Keratinocyte (primary cell): ENCODE results near the gene JAK1. TPM values are rescaled to one million over a fixed set of nuclear protein-coding genes. Genes with fewer than 3 reads are reported as not detected.

Experiments
- DNase-seq: peaks from one replicate; pipeline ENCODE4 v3.0.0-alpha.2; 2011; ENCODE audit warnings: low read depth, missing footprints, low spot score
- FAIRE-seq: peaks from 2 replicates; lab custom pipeline; 2011; peaks lifted over from hg19 to GRCh38; lab: Jason Lieb, UNC
- H2AFZ ChIP-seq: 2 replicates; pipeline ENCODE4 v1.6.0; 2012; ENCODE audit warnings: low read length, control low read depth, inconsistent platforms; ENCODE audit not compliant: control insufficient read depth
- H3K27ac ChIP-seq: 2 replicates; pipeline ENCODE4 v1.5.1; 2011; ENCODE audit warnings: low read length; ENCODE audit not compliant: control insufficient read depth, insufficient read depth
- H3K27me3 ChIP-seq: 3 replicates; pipeline ENCODE4 v1.6.0; 2011; ENCODE audit warnings: low read length; ENCODE audit not compliant: control insufficient read depth, insufficient read depth; ENCODE audit errors: extremely low read depth
- H3K36me3 ChIP-seq, 2 experiments: 2 replicates in 1 of 2; 3 replicates in 1 of 2; pipeline ENCODE4 v1.5.1; 2011; ENCODE audit warnings: low read length in 2 of 2, mild to moderate bottlenecking in 1 of 2; ENCODE audit not compliant: control insufficient read depth in 2 of 2, insufficient read depth in 2 of 2; ENCODE audit errors: extremely low read depth in 1 of 2
- H3K4me1 ChIP-seq: 3 replicates; pipeline ENCODE4 v1.5.1; 2011; ENCODE audit warnings: low read length; ENCODE audit not compliant: control insufficient read depth, insufficient read depth; ENCODE audit errors: extremely low read depth
- H3K4me2 ChIP-seq: 3 replicates; pipeline ENCODE4 v1.6.0; 2011; ENCODE audit warnings: low read depth, low read length; ENCODE audit not compliant: control insufficient read depth, insufficient read depth; ENCODE audit errors: extremely low read depth
- H3K4me3 ChIP-seq, 3 experiments: fragments of 200-600 bp in 1 of 3; sonication (generic) in 1 of 3; 2 replicates in 2 of 3; 3 replicates in 1 of 3; pipeline ENCODE4 v1.5.1; 2011 to 2016; ENCODE audit warnings: low read length in 3 of 3, mild to moderate bottlenecking in 3 of 3, control low read depth in 2 of 3, inconsistent platforms in 1 of 3, low read depth in 1 of 3, mixed read lengths in 1 of 3, mixed run types in 1 of 3, moderate library complexity in 1 of 3; ENCODE audit not compliant: control insufficient read depth in 2 of 3, insufficient read depth in 2 of 3; ENCODE audit errors: extremely low read depth in 1 of 3
- H3K79me2 ChIP-seq: 2 replicates; pipeline ENCODE4 v1.6.0; 2012; ENCODE audit warnings: low read length; ENCODE audit not compliant: control insufficient read depth, insufficient read depth
- H3K9ac ChIP-seq: 3 replicates; pipeline ENCODE4 v1.6.0; 2011; ENCODE audit warnings: low read length; ENCODE audit not compliant: control insufficient read depth, insufficient read depth; ENCODE audit errors: extremely low read depth
- H3K9me1 ChIP-seq: 3 replicates; pipeline ENCODE4 v1.6.0; 2011; ENCODE audit warnings: low read length; ENCODE audit not compliant: control insufficient read depth, insufficient read depth; ENCODE audit errors: extremely low read depth
- H3K9me3 ChIP-seq: 2 replicates; pipeline ENCODE4 v1.5.1; 2012; ENCODE audit warnings: low read depth, low read length; ENCODE audit not compliant: control insufficient read depth
- H4K20me1 ChIP-seq: 3 replicates; pipeline ENCODE4 v1.6.0; 2011; ENCODE audit warnings: low read length; ENCODE audit not compliant: control insufficient read depth, insufficient read depth; ENCODE audit errors: extremely low read depth
- EZH2 ChIP-seq: IDR thresholded peaks from one replicate; pipeline ENCODE4 v1.6.1; 2012; ENCODE audit warnings: inconsistent platforms, mild to moderate bottlenecking, low read length, moderate library complexity
- dilution Hi-C: fragments of 300-500 bp; cut with MboI; formaldehyde crosslinking; loops from one replicate; pipeline ENCODE4 v1.7.0; 2020; ENCODE audit warnings: low sequenced_read_pairs; ENCODE audit not compliant: extremely low pct_ligation_motif_present
- polyA plus RNA-seq, 5 experiments: library from polyadenylated mRNA; depleted of rRNA in 3 of 5; stranded (reverse) in 3 of 5; stranded (forward) in 1 of 5; unstranded in 1 of 5; fragments of >200 nt; gene quantifications; 1 replicate in 1 of 5; 2 replicates in 3 of 5; 3 replicates in 1 of 5; pipeline versions ENCODE4 v1.2.1 to v1.2.3, GENCODE V29; 2011 to 2012; ENCODE audit warnings: missing spikeins in 2 of 5, low read depth in 1 of 5, low replicate concordance in 1 of 5
- TF ChIP-seq, protein P1 (sequence below), 3 experiments: IDR thresholded peaks in 1 of 3; conservative IDR thresholded peaks in 1 of 3; optimal IDR thresholded peaks in 1 of 3; 2 replicates in 2 of 3; 3 replicates in 1 of 3; pipeline versions ENCODE3 to v1.5.1; 2011; ENCODE audit warnings: low read length in 3 of 3, mild to moderate bottlenecking in 3 of 3, moderate library complexity in 2 of 3, control low read depth in 1 of 3, inconsistent platforms in 1 of 3; ENCODE audit not compliant: insufficient read depth in 2 of 3; ENCODE audit errors: extremely low read depth in 1 of 3

Gene JAK1
- polyA plus RNA-seq, 1 donor (not counting 4 experiments of a cell fraction or from before 2014, with no cell fraction given) = 50.9 TPM

DNA sequence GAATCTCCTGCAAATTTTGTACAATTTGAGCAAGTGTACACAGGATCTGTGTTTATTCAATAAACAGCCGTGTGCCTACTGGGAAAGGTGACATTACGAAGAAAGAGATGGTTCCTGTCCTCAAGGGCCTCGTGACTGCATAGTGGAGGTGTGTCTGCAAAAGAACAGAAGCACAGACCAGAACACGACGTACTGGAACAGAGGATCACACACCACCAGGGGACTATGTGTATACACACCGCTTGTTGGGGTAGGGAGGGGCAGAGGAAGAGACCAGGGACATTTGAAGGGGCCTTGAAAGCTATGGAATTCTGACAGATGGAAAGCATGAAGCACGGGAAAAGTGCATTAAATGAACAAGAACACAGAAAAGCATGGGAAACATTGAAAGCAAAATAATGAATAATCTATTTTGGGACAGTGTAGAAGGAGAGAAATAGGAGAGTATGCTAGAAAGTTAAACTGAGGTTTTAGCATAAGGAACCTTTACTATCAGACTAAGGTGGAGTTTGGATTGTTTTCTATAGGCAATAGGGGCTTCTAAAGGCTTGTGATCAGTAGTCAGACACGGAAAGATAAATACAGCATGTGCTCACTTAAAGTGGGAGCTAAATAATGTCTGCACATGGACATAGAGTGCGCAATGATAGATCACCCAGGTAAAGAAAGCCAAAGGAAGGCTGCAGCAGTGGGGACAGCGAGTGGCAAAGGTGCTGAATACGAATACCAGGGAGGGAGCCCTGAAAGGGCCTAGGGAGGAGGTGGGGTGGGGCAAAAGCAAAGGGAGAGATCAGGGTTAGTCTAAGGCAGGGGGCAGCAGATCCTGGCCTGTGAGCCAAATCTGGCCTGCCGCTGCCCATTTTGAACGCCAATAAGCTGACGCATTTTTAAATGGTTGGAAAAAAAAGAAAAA lies 11.0 kb downstream of the JAK1 start:
- Histone ChIP-seq H2AFZ (no peak overlapping the region), H3K9me3 (no peaks in the 10 kb centered on the region), H3K36me3 (no peaks in the 10 kb centered on the region), H3K4me3 (no peak overlapping the region), H3K9ac (no peak overlapping the region), H3K9me1 (no peaks in the 10 kb centered on the region), H3K27me3 (no peaks in the 10 kb centered on the region), H3K79me2 (peaks cover 62% of the 10 kb centered on the region), H3K4me2 (no peak overlapping the region), H4K20me1 (no peaks in the 10 kb centered on the region), H3K27ac (no peak overlapping the region), H3K4me1 (peaks cover 30% of the 10 kb centered on the region)
- FAIRE-seq (no peak), DNase-seq (no peak)
- dilution Hi-C loops = no loop called here
- TF ChIP-seq, protein P1, sequence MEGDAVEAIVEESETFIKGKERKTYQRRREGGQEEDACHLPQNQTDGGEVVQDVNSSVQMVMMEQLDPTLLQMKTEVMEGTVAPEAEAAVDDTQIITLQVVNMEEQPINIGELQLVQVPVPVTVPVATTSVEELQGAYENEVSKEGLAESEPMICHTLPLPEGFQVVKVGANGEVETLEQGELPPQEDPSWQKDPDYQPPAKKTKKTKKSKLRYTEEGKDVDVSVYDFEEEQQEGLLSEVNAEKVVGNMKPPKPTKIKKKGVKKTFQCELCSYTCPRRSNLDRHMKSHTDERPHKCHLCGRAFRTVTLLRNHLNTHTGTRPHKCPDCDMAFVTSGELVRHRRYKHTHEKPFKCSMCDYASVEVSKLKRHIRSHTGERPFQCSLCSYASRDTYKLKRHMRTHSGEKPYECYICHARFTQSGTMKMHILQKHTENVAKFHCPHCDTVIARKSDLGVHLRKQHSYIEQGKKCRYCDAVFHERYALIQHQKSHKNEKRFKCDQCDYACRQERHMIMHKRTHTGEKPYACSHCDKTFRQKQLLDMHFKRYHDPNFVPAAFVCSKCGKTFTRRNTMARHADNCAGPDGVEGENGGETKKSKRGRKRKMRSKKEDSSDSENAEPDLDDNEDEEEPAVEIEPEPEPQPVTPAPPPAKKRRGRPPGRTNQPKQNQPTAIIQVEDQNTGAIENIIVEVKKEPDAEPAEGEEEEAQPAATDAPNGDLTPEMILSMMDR (optimal IDR thresholded peaks at IDR 0.05 in 1 of 3, IDR thresholded peaks at IDR 0.05 in 1 of 3, conservative IDR thresholded peaks at IDR 0.05 in 1 of 3; ENCODE audit: extremely low read depth in 1 of 3, insufficient read depth in 2 of 3, low read length in 3 of 3) = no peak
- TF ChIP-seq EZH2 = no peak

DNA sequence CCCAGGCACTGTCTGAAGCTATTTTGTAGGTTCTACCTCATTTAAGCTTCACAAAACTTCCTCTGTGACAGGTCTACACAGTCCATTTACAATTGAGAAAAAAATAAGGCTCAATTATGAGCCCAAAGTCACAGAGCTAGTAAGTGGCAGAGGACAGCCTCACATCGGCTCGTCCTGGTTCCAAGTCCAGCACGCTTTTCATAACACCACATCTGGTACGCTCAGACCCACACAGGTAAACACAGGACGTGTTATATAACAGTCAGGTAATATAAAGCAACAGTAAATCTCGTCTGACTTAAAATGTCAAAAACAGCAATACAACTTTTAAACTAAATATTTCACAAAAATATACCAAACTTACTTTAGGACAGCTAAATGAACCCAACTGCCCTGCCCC lies 13.1 kb downstream of the JAK1 start:
- no peaks in the 10 kb centered on the region for H3K27me3 ChIP-seq
- H3K9me1 ChIP-seq = no peaks in the 10 kb centered on the region
- H3K4me2 ChIP-seq = no peak overlapping the region
- TF ChIP-seq EZH2 = no peak
- TF ChIP-seq, protein P1 (optimal IDR thresholded peaks at IDR 0.05 in 1 of 3, IDR thresholded peaks at IDR 0.05 in 1 of 3, conservative IDR thresholded peaks at IDR 0.05 in 1 of 3; ENCODE audit: extremely low read depth in 1 of 3, insufficient read depth in 2 of 3, low read length in 3 of 3) = no peak
- H3K4me3 ChIP-seq = no peak overlapping the region
- peaks cover 43% of the 10 kb centered on the region for H3K4me1 ChIP-seq
- no peak overlapping the region for H3K9ac ChIP-seq
- H3K27ac ChIP-seq = no peak overlapping the region
- dilution Hi-C loops = no loop called here
- no peaks in the 10 kb centered on the region for H3K36me3 ChIP-seq
- FAIRE-seq (no peak), DNase-seq (no peak)
- H2AFZ ChIP-seq = no peak overlapping the region
- H3K9me3 ChIP-seq = no peaks in the 10 kb centered on the region
- peaks cover 57% of the 10 kb centered on the region for H3K79me2 ChIP-seq
- no peaks in the 10 kb centered on the region for H4K20me1 ChIP-seq
